PC-3 (cell line): ENCODE results near the gene UNC45B.

Source experiments
- CTCF ChIP-seq: fragments of 300-600 bp; sonication (generic); conservative IDR thresholded peaks from 2 replicates; pipeline ENCODE4 v1.5.1; 2017; ENCODE audit warnings: antibody characterized with exemption, low read depth, mild to moderate bottlenecking, low read length
- EZH2 ChIP-seq: fragments of 300-600 bp; sonication (generic); IDR thresholded peaks from one replicate; pipeline ENCODE4 v1.6.1; 2017; ENCODE audit warnings: antibody characterized with exemption, mild to moderate bottlenecking, low read length; ENCODE audit not compliant: unreplicated experiment
- EZH2phosphoT487 ChIP-seq: fragments of 300-600 bp; sonication (generic); IDR thresholded peaks from 2 replicates; pipeline ENCODE4 v1.6.1; 2018; ENCODE audit warnings: mild to moderate bottlenecking, antibody characterized with exemption, low read length, borderline replicate concordance

- TF ChIP-seq CTCF: no peak
- TF ChIP-seq EZH2: no peak
- TF ChIP-seq EZH2phosphoT487: no peak
These were observed 17.1 kb downstream of the UNC45B start for GRCh38 chr17:35164716-35165115.
